VCaP (cell line): ENCODE measurements around the gene VAT1L.

Experiments
- H3K27ac ChIP-seq: fragments of 450-650 bp; 2 replicates; pipeline ENCODE4 v1.5.1; 2017
- CTCF ChIP-seq: fragments of 450-650 bp; conservative IDR thresholded peaks from 2 replicates; pipeline ENCODE4 v1.5.1; 2017; ENCODE audit warnings: mild to moderate bottlenecking, moderate library complexity

VAT1L gene

GRCh38 chr16:77928096-77928495, 139.7 kb downstream of the VAT1L start:
- H3K27ac ChIP-seq = no peak overlapping the region
- TF ChIP-seq CTCF = no peak

- peak overlapping the region; percentile 16; the same call in 1 of the 2 replicates for H3K27ac ChIP-seq
- TF ChIP-seq CTCF = no peak
Observed at GRCh38 chr16:77929004-77929403, 140.6 kb downstream of the VAT1L start.

- TF ChIP-seq CTCF = no peak
- H3K27ac ChIP-seq = no peak overlapping the region
Observed at GRCh38 chr16:77931058-77931457, 142.7 kb downstream of the VAT1L start.

- no peak overlapping the region; the same call in 1 of the 2 replicates for H3K27ac ChIP-seq
- TF ChIP-seq CTCF = no peak
Observed at GRCh38 chr16:77937473-77938149, 149.2 kb downstream of the VAT1L start.

GRCh38 chr16:77938913-77939312, 150.5 kb downstream of the VAT1L start:
- TF ChIP-seq CTCF = no peak
- H3K27ac ChIP-seq = no peak overlapping the region

- TF ChIP-seq CTCF = no peak
- no peak overlapping the region for H3K27ac ChIP-seq
Observed at GRCh38 chr16:77939968-77940367, 151.6 kb downstream of the VAT1L start.

GRCh38 chr16:77943801-77944200, 155.4 kb downstream of the VAT1L start:
- H3K27ac ChIP-seq = no peak overlapping the region

More at GRCh38 chr16:77943801-77944200, 155.4 kb downstream of the VAT1L start:
- no peak for TF ChIP-seq CTCF
